Measurements from ENCODE around the gene IRF4. TPM values are rescaled to one million over a fixed set of nuclear protein-coding genes. Genes with fewer than 3 reads are reported as not detected.

IRF4 gene
- total and polyA plus RNA-seq, 7 donors, result 0.03 to 0.59 (median 0.27) TPM

GRCh38 chr6:455006-455585, 63.5 kb downstream of the IRF4 start:
- WGBS, 3 donors, result 92 to 93% (median 92%) methylated on average over 11 of the region's 11 CpGs
- TF ChIP-seq CTCF (IDR thresholded peaks at IDR 0.05), result no peak
- Histone ChIP-seq H3K4me1 (no peaks in the 10 kb centered on the region), H3K9me3 (peaks cover 5% of the 10 kb centered on the region), H3K27me3 (ENCODE audit: insufficient read depth in 3 of 3, low read length in 2 of 3) (peaks cover 0 to 31% (median 2%) of the 10 kb centered on the region in 3 donors), H3K36me3 (ENCODE audit: insufficient read depth in 1 of 2, low read depth in 1 of 2) (no peaks in the 10 kb centered on the region), H3K27ac (no peak overlapping the region), H3K4me3 (no peak overlapping the region)
- intact Hi-C loops (cut with DNase I), result no loop called here
- ATAC-seq (no peak), DNase-seq (no peak)

GRCh38 chr6:455835-456234, 64.3 kb downstream of the IRF4 start:
- Histone ChIP-seq H3K9me3 (peaks cover 5% of the 10 kb centered on the region), H3K27ac (no peak overlapping the region), H3K27me3 (ENCODE audit: insufficient read depth in 3 of 3, low read length in 2 of 3) (peaks cover 0 to 31% (median 2%) of the 10 kb centered on the region in 3 donors), H3K4me3 (no peak overlapping the region), H3K36me3 (ENCODE audit: insufficient read depth in 1 of 2, low read depth in 1 of 2) (no peaks in the 10 kb centered on the region), H3K4me1 (no peaks in the 10 kb centered on the region)
- DNase-seq (no peak), ATAC-seq (no peak)
- 85 to 88% (median 87%) methylated on average over 8 of the region's 8 CpGs for WGBS, 3 donors
- intact Hi-C loops (cut with DNase I), result no loop called here
- no peak for TF ChIP-seq CTCF (IDR thresholded peaks at IDR 0.05)

GRCh38 chr6:456358-456867, 64.9 kb downstream of the IRF4 start:
- Histone ChIP-seq H3K27ac (no peak overlapping the region), H3K4me1 (no peaks in the 10 kb centered on the region), H3K27me3 (ENCODE audit: insufficient read depth in 3 of 3, low read length in 2 of 3) (peaks cover 0 to 28% (median under 1%) of the 10 kb centered on the region in 3 donors), H3K9me3 (peaks cover 5% of the 10 kb centered on the region), H3K36me3 (ENCODE audit: insufficient read depth in 1 of 2, low read depth in 1 of 2) (no peaks in the 10 kb centered on the region), H3K4me3 (no peak overlapping the region)
- intact Hi-C loops (cut with DNase I), result no loop called here
- no peak for TF ChIP-seq CTCF (IDR thresholded peaks at IDR 0.05)
- 91 to 93% (median 92%) methylated on average over 5 of the region's 5 CpGs for WGBS, 3 donors
- ATAC-seq (no peak), DNase-seq (no peak)

- Histone ChIP-seq H3K9me3 (peaks cover 5% of the 10 kb centered on the region), H3K4me3 (no peak overlapping the region), H3K27me3 (ENCODE audit: insufficient read depth in 3 of 3, low read length in 2 of 3) (peaks cover 0 to 31% (median 0%) of the 10 kb centered on the region in 3 donors), H3K27ac (no peak overlapping the region), H3K36me3 (ENCODE audit: insufficient read depth in 1 of 2, low read depth in 1 of 2) (no peaks in the 10 kb centered on the region), H3K4me1 (no peaks in the 10 kb centered on the region)
- no peak for TF ChIP-seq CTCF (IDR thresholded peaks at IDR 0.05)
- intact Hi-C loops (cut with DNase I), result no loop called here
- no peak for ATAC-seq
- DNase-seq, result no peak
- WGBS, 3 donors, result 77 to 78% (median 77%) methylated on average over 4 of the region's 4 CpGs
These were observed 65.3 kb downstream of the IRF4 start for GRCh38 chr6:456887-457286.

Other genes with a start within 250 kb of the IRF4 start
- 10 to 100 TPM; 42.5 to 54.4 (median 50.2) TPM for gene DUSP22, start 99.3 kb upstream of the IRF4 start, total RNA-seq
- 10 to 100 TPM; 31.6 to 58.0 (median 49.7) TPM for gene DUSP22, start 99.3 kb upstream of the IRF4 start, polyA plus RNA-seq

All from psoas muscle (tissue), 8 donors.